GM21737 (cell line): ENCODE data around the gene BBX.
"Not testable (repeated sequence)": the region's sequence is repeated elsewhere in the genome, so short reads cannot be mapped to it uniquely, and the experiment has no call there.

Source experiments
- ATAC-seq: cut with Tn5 transposase; IDR thresholded peaks from one replicate; pipeline ENCODE4 v1.9.1; 2021; ENCODE audit warnings: mild to moderate bottlenecking, moderate library complexity; ENCODE audit not compliant: unreplicated experiment

Gene BBX

GRCh38 chr3:107833043-107833442 lies 310.3 kb downstream of the BBX start:
- ATAC-seq: no peak

- ATAC-seq: no peak
These were observed 311.1 kb downstream of the BBX start for GRCh38 chr3:107833722-107834416.

- not testable (repeated sequence) for ATAC-seq
These were observed 312.2 kb downstream of the BBX start for GRCh38 chr3:107835001-107835400.

GRCh38 chr3:107837895-107838612 lies 315.3 kb downstream of the BBX start:
- ATAC-seq: no peak

GRCh38 chr3:107841831-107842230 lies 319.1 kb downstream of the BBX start:
- ATAC-seq: no peak

- no peak for ATAC-seq
These were observed 320.2 kb downstream of the BBX start for GRCh38 chr3:107842940-107843339.

GRCh38 chr3:107845380-107846278 lies 322.9 kb downstream of the BBX start:
- no peak for ATAC-seq

GRCh38 chr3:107846279-107846852 lies 323.6 kb downstream of the BBX start:
- ATAC-seq: no peak

- no peak for ATAC-seq
These were observed 325.0 kb downstream of the BBX start for GRCh38 chr3:107847791-107848190.

GRCh38 chr3:107848351-107848915 lies 325.7 kb downstream of the BBX start:
- ATAC-seq: no peak

- ATAC-seq: no peak
These were observed 327.9 kb downstream of the BBX start for GRCh38 chr3:107850681-107851080.

- no peak for ATAC-seq
These were observed 331.1 kb downstream of the BBX start for GRCh38 chr3:107853821-107854220.

- ATAC-seq: no peak
These were observed 332.0 kb downstream of the BBX start for GRCh38 chr3:107854733-107855132.

GRCh38 chr3:107855710-107856109 lies 332.9 kb downstream of the BBX start:
- ATAC-seq: no peak

- no peak for ATAC-seq
These were observed 335.1 kb downstream of the BBX start for GRCh38 chr3:107857854-107858253.

GRCh38 chr3:107858876-107859275 lies 336.1 kb downstream of the BBX start:
- ATAC-seq: no peak
